SU-DHL-6 (cell line): ENCODE data around the gene RUNX2.

Source experiments
- EZH2phosphoT487 ChIP-seq: fragments of 200-600 bp; sonication (generic), shearing (Covaris generic); conservative IDR thresholded peaks from 2 replicates; pipeline ENCODE4 v1.6.1; 2018; ENCODE audit warnings: mild to moderate bottlenecking, antibody characterized with exemption, low read length, moderate library complexity, mixed read lengths
- TF ChIP-seq, protein P1 (sequence below): fragments of 200-600 bp; sonication (generic); IDR thresholded peaks from one replicate; pipeline ENCODE4 v1.5.1; 2017; ENCODE audit warnings: antibody characterized with exemption, mild to moderate bottlenecking, low read length, moderate library complexity; ENCODE audit not compliant: insufficient read depth, poor library complexity, severe bottlenecking

DNA sequence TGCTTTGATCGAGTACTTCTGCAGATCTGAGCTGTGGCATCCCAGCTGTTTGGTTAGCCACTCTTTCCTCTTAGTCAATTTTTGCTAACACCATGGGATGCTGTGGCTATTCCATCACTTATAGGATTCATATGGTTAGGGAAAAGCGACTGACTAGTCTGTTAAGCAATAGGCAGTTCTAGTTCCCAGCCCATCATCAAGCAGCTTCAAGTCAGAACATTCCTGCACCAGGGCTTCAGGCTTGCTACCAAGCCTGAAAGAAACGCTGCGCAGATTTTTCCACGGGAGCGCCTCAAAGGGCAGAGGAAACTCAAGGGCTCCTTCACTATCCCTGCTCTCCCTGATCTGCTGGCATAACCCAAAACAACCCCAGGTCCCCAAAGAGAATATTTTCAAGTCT is 209.4 kb downstream of the RUNX2 start:
- TF ChIP-seq, protein P1, sequence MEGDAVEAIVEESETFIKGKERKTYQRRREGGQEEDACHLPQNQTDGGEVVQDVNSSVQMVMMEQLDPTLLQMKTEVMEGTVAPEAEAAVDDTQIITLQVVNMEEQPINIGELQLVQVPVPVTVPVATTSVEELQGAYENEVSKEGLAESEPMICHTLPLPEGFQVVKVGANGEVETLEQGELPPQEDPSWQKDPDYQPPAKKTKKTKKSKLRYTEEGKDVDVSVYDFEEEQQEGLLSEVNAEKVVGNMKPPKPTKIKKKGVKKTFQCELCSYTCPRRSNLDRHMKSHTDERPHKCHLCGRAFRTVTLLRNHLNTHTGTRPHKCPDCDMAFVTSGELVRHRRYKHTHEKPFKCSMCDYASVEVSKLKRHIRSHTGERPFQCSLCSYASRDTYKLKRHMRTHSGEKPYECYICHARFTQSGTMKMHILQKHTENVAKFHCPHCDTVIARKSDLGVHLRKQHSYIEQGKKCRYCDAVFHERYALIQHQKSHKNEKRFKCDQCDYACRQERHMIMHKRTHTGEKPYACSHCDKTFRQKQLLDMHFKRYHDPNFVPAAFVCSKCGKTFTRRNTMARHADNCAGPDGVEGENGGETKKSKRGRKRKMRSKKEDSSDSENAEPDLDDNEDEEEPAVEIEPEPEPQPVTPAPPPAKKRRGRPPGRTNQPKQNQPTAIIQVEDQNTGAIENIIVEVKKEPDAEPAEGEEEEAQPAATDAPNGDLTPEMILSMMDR, result no peak
- no peak for TF ChIP-seq EZH2phosphoT487
